ENCODE data around the gene ZNF287.
A peak's percentile ranks its signal among the peaks of the same experiment; 100 is the strongest.

ZNF287 gene

DNA sequence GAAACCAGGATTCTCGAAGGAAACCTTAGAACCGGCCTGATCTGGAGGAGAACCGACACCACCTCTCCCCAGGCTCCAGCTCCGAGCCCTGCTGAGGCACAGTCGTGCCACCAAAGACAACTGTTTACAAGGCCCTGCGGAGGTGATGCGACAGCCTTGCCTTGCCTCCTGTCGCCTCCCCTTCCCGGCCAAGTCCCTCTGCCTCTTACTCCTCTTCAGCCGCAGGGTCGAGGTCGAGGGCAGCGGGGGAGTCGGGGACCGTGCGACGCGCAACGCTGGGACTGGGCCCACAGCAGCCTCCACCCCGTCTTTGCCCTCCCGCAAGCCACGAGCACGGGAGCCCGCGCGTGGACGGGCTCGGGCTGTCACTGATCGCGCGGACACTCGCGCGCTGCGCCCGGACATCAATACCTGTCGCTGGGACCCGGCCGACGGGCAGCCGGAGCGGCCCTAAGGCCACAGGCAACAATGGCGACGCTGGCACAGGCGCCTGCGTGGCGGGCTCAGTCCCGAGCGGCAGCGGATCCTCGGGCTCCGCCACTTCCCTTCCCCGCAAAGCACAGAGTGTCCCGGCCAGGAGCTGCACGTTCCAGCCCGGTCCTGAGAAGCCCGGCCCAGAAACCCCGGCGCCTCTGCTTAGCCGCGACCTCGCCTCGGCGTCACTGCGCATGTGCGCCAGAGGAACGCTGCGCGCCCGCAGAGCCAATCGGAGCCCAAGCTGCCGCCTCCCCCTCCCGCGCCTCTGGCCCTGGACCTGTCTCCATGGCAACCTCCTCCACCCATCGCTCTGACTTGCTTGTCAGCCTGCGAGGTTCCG is at the start of gene ZNF287:
ZNF287 (minus strand) TSS at position 664 of the 817 bp plus-strand sequence. CDS start 1,473 bp downstream, outside the sequence.
- TF ChIP-seq, protein P1, sequence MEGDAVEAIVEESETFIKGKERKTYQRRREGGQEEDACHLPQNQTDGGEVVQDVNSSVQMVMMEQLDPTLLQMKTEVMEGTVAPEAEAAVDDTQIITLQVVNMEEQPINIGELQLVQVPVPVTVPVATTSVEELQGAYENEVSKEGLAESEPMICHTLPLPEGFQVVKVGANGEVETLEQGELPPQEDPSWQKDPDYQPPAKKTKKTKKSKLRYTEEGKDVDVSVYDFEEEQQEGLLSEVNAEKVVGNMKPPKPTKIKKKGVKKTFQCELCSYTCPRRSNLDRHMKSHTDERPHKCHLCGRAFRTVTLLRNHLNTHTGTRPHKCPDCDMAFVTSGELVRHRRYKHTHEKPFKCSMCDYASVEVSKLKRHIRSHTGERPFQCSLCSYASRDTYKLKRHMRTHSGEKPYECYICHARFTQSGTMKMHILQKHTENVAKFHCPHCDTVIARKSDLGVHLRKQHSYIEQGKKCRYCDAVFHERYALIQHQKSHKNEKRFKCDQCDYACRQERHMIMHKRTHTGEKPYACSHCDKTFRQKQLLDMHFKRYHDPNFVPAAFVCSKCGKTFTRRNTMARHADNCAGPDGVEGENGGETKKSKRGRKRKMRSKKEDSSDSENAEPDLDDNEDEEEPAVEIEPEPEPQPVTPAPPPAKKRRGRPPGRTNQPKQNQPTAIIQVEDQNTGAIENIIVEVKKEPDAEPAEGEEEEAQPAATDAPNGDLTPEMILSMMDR (IDR thresholded peaks at IDR 0.05): no peak
- H3K4me3 ChIP-seq: peak within 1 kb of the TSS; percentile 83
- H3K27ac ChIP-seq: peak within 1 kb of the TSS; percentile 29 to 80
- peak; percentile 91 for DNase-seq (ENCODE audit: low spot score)

DNA sequence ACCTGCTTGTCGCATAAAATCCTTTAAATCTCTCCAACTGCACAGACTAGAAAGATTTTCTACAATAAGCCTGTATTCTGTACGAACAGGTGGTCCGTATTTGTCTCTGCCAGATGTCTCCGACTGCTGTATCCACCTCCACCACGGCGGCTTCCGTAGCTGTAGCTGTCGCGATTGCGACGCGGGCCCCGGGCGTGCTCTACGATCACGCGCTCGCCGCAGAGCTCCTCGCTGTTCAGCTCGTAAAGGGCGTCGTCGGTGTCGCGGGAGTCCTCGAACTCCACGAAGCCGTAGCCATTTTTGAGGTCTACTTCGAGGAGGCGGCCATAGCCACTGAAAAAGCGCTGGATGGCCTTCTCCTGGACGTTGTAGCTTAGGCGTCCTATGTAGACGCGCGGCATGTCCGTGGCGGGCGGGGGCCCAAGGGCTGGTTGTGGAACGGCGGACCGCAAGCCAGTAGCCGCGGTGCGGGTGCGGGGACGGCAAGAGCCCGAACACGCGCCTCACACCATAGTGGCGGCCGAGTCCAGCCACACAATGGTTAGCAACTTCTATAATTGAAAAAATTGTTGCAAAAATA is 48.6 kb upstream of the ZNF287 start:
- Histone ChIP-seq H3K4me3 (no peak overlapping the region), H3K27ac (no peak overlapping the region)
- TF ChIP-seq, protein P1 (IDR thresholded peaks at IDR 0.05): no peak
- no peak for DNase-seq (ENCODE audit: low spot score)

DNA sequence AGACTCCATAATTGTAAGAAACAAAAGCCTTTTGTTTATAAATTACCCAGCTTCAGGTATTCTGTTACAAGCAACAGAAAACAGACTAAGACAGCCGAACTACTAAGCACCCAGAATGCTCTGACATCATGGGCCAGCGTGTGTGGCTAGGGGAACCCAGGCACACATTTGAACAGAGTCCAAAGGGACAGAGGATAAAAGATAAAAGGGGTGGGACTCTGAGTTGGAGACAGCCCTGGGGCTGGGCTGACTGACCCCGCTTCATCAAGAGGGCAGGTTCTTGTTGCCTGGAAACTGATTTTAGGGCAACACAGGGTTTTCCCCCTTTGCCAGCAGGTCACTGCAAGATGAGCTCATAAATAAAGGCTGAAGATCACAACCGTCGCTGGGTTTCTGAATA is 30.5 kb upstream of the ZNF287 start:
- TF ChIP-seq, protein P1 (IDR thresholded peaks at IDR 0.05): no peak
- no peak overlapping the region for H3K27ac ChIP-seq
- no peak overlapping the region for H3K4me3 ChIP-seq
- no peak for DNase-seq (ENCODE audit: low spot score)

DNA sequence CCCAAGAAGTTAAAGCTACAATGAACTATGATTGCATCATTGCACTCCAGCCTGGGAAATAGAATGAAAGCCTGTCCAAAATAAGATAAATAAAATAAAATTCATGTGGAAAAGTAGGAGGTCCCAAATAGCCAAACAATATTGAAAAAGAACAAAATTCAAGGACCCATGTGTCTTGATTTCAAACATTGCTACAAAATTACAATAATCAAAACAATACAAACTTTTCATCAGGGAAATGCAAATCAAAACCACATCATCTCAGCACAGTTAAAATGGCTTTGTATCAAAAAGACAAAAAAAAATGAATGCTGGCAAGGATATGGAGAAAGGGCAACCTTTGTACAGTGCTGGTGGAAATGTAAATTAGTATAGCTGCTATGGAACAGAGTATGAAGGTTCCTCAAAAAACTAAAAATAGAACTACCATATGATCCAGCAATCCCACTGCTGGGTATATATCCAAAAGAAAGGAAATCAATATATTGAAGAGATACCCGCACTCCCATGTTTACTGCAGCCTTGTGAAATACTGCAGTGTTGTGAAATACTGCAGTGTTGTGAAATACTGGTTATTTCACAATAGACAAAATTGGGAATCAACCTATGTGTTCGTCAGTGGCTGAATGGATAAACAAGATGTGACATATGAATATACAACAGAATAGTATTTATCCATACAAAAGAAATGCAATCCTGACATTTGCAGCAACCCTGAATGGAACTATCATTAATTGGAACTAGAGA is 24.5 kb upstream of the ZNF287 start:
- TF ChIP-seq, protein P1 (IDR thresholded peaks at IDR 0.05): no peak
- DNase-seq (ENCODE audit: low spot score): no peak
- Histone ChIP-seq H3K27ac (no peak overlapping the region), H3K4me3 (no peak overlapping the region)

DNA sequence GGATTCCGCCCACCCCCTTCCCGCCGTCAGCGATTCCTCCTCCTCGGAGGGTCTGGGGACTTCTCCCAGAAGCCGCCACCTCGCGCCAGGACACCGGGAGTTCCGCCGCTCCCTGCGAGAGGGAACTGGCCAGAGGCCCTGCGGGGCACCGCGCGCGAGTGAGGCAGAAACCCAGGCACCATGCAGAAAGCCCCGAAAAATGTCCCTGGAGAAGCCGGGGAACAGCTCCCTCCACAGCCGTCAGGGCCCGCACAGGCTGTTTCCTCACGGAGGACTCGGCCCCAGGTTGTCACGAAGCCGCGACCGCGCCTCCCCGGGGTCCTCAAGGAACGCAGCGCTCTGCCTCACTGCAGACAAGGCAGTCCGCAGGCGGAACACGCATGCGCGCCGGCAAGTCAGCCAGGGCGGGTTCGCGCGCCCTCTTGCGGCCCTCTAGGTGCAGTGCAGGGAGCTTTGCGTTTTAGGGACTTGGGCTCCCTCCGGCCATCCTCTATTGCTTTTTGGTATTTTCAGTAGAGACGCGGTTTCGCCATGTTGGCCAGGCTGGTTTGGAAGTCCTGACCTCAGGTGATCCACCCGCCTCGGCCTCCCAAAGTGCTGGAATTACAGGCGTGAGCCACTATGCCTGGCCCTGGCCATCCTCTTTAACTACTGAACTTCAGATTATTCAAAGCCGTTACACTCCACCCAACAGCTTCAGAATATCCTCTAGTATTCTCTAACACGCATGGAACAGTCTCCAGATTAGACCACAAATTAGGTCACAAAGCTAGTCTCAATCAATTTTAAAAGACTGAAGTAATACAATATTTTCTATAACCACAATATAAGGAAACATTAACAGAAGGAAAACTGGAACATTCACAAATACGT is 20.3 kb upstream of the ZNF287 start:
- TF ChIP-seq, protein P1 (IDR thresholded peaks at IDR 0.05): peak; percentile 98
- Histone ChIP-seq H3K27ac (peak overlapping the region; percentile 53 to 77), H3K4me3 (peak overlapping the region; percentile 74)
- DNase-seq (ENCODE audit: low spot score): peak; percentile 92

DNA sequence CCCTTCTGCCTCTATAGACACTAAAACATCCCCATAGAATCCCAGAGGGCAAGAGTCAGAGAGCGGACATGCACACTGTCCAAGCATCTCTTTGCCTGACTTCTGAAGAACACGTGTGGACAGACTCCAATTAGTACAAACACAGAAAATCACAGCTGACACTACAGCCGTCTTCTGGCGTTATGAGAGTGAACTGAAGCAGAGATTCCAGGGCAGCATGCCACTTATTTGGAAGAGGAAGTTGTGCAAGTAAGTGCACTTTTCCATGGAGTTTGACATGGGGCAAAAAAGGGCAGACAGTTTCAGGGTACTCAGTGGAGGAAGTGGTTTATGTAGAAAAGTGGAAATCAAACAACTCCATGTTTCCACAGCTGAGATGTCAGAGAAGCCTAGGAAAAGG is 16.8 kb upstream of the ZNF287 start:
- DNase-seq (ENCODE audit: low spot score): no peak
- TF ChIP-seq, protein P1 (IDR thresholded peaks at IDR 0.05): no peak
- H3K4me3 ChIP-seq: no peak overlapping the region
- H3K27ac ChIP-seq: peak overlapping the region in 1 of 2 donors; percentile 26

Measured in coronary artery (tissue), 2 donors.